Activated gamma-delta T cell (primary cell): Measurements from ENCODE around the gene COPZ2.
"Not testable (repeated sequence)": the region's sequence is repeated elsewhere in the genome, so short reads cannot be mapped to it uniquely, and the experiment has no call there.

Experiments used
- DNase-seq: peaks from one replicate; lab custom pipeline; 2025; lab: John Stamatoyannopoulos, UW

Gene COPZ2

DNA sequence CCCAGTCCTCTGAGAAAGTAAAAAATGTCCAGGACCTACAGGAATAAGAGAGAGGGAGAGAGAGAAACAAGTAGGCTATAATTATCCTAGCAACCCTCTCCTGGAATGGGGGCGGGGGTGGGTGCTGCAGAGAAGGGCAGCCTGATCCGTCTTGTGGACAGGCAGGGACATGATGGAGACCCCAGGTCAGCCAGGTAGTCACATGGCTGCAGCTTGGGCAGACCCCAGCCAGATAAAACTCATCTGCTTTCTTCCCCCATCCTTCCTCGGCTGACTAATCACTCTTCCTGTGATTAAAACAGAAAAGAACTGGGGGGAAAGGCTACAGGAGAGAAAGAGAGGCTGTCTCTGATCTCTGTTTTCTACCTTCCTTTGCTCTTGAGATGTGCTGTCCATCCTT, 32.6 kb downstream of the COPZ2 start:
- no peak for DNase-seq

DNA sequence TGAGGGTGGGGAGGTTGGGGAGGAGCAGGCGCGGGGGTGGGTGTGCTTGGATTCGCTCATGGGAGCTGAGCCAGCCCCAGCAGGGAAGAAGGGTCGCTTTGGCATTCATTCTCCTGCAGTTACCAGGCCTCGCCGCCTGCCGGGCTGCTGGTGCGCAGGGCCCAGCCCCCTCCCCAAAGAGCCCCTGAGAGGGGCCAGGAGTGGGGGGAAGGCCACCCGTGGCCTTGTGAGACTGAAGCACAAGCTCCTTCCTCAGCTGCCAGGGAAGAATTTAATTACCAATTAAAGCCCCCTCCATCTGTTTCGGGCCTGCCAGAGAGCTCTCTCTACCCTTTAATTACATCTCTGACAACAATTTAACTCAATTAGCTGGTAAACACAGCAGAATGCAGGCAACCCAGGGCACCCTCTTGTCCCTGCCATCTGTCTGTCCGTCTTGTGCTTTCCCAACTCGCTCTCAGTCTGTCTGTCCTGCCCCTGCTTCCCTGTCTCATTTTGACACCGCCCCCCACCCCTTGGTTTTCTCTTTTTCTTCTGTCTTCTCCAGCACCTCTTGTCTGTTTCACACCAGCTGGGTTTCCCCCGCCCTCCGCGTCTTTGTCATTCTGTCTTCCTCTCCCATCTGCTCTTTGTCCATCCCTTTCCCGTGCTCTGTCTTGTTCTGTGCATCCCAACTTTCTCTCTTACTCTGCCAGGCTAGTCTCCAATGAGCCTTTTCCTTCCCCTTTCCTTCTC, 34.0 kb downstream of the COPZ2 start:
- DNase-seq, result no peak

DNA sequence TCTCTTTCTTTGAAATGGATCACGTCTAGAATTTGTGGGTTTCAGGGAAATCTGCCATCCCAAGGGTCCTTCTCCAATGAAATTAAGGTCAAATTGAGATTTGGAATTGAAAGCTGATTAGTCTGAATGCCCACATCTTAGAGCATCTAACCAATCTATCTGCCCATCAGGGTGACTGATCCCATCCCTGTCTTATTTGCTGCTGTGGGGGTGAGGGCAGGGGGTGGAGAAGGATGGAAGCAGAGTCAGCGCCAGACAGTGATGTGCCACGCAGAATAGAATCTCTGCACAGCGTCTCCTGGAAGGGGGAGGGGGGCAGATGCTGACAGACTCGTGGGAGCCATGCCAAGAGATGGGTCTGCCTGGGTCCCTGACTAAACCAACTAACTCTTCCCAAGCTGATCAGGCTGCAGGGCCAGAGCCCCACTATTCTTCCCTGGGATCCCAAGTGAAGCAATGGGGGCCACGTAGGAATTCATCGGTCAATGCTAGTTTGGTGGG, 34.6 kb downstream of the COPZ2 start:
- DNase-seq, result no peak

DNA sequence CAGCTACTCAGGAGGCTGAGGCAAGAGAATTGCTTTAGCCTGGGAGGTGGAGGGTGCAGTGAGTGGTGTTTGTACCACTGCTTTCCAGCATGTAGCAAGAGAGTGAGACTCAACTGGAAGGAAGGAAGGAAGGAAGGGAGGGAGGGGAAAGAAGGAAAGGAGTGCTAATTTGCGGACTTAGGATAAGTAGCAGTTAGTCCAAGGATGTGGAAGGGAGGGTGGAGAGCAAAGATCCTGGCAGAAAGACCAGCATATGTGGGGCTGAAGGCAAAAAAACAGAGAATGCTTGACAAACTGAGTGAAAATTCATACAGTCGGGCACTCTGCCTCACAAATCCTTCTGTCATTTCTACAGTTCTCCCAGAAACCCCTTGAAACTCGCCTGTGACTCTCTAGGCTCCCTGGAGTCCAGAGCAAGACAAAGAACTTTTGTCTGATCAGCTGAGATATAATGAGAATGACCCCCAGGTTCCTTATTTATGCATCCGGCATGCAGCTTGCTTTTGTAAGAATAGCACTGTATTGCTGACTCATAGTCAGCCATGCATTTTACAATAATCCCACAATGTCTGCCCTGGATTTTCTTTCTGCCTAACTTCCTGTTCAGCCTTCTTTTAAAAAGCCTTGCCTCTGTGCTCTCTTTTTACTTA, 35.2 kb downstream of the COPZ2 start:
- no peak for DNase-seq

- not testable (repeated sequence) for DNase-seq
Observed at GRCh38 chr17:48001657-48002056, 35.9 kb downstream of the COPZ2 start.

DNA sequence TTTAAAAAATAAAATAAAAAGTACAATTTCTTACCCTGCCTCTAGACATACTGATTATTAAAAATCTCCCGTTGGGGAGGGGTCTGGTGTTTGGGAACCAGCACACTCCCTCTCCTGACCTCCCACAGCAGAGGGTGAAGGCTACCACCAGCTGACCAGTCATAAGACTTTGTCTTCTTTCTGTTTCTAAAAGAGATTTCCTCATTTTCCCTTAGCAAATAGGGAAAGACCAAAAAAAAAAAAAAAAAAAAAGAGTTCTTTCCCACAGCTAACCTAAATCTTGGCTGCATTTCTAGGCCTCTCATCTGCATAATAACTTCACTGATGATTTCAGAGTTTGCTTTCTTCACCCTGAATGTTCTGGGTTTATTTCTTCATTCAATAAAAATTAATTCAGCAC, 36.4 kb downstream of the COPZ2 start:
- no peak for DNase-seq

DNA sequence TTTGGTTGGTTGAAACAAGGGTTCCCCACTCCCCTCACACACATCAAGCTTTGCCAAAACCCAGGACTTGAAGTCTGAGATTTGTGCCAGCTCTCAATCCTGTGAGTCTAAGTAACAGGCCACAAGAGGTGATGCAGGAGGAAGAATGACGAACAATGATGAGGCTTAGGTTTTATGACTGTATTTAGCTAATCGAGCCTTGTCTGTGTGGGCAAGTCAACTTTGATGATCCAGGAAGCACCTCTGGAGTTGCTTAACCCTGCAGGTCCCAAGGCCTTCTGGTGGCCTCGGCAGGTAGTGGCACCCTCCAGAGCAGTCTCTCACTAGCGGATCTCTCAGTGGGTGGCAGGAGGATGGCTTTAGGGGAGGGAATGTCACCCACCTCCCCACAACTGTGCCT, 38.0 kb downstream of the COPZ2 start:
- no peak for DNase-seq

- no peak for DNase-seq
Observed at GRCh38 chr17:47998044-47998443, 39.6 kb downstream of the COPZ2 start.

- no peak for DNase-seq
Observed at GRCh38 chr17:47997586-47997985, 40.0 kb downstream of the COPZ2 start.

GRCh38 chr17:47996201-47996600, 41.4 kb downstream of the COPZ2 start:
- no peak for DNase-seq

DNA sequence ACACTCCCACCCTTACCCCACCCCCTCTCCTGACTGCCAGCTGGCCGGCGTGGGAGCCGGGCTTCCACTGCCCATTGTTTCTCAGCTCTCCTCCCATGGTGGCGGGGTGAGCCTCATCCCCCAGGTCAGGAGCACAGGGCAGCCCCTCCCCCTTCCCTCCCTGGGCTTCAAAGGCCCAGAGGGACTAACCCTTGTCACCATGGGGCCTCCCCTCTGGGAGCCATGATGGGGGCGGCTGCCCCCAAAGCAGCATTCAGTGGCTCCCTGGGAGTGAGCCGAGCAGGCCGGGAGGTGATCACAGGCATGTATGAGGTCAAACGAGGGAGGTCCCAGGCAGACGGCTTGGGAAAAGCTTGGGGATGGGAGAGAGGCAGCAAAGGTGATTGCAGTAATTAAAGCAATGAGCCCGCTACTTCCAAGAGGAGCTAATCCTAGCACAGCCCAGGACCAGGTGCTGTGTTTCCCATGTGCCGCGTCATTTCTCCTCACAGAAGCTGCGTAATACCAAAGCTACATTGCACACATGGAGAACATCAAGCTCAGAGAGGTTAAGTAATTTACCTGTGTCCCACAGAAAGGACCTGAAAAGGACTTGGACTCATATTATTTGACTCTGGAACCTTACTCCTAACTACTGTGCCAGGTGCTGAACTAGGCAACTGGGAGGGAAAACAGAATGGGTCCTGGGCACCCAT, 42.2 kb downstream of the COPZ2 start:
- no peak for DNase-seq

GRCh38 chr17:47994724-47995123, 42.9 kb downstream of the COPZ2 start:
- no peak for DNase-seq

DNA sequence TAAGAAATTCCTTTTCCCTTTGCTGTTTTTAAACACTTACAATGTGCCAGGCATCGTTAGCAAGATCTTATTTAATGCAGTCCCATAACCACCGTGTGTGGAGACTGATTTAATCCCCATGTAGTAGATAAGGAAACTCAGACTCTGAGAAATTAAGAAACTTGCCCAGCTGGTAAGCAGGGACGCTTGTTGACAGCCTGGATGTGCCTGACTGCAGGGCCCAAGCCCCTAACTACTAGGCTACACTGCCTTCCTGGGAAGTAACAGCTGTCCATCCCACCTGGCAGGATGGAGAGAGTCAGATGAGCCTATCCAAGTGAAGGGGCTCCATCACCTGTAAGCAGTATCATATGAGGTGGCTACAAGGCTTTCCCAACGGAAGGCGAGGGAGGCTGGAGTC, 43.6 kb downstream of the COPZ2 start:
- DNase-seq, result no peak

DNA sequence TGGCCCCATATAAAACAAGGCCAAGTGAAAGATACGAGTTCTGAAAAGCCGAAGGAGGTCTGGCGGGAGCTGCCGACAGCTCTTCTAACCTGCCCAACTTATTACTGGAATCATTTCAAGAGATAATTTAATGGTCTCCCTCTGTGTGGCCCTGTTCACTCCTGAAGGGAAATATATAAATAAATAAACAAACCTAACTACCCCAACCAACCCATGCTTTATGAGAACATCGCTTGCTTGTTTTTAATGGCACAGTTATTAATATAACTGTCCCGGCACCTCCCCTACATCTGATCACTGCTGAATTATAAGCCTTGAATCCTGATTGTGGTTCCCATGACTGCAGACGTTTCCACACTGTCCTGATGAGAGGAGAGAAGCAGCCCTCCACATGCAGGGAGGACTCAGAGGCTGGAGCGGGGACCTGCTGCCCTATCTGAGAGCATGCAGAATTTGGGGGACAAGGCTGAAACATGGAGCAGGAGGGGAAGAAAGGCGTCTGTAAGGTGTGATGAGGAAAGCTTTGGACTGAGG, 44.5 kb downstream of the COPZ2 start:
- no peak for DNase-seq

DNA sequence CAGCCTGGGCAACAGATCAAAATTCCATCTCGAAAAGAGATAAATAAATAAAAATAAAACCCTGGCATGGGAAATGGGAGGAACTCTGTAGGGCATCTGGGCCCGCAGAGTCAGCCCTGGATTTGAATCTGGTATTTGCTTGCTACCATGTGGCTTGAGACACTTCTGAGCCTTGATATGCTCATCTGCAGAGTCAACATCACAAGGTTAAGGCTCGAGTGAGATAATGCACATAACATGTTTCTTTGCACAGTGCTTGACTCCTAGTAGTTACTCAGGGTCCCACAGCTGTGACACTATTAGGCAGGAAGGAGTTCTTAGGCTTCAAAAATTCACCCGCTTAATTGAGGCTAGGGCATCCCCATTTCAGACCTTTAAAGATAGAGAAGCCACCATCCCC, 45.4 kb downstream of the COPZ2 start:
- no peak for DNase-seq

GRCh38 chr17:47990962-47991731, 46.5 kb downstream of the COPZ2 start:
- no peak for DNase-seq

DNA sequence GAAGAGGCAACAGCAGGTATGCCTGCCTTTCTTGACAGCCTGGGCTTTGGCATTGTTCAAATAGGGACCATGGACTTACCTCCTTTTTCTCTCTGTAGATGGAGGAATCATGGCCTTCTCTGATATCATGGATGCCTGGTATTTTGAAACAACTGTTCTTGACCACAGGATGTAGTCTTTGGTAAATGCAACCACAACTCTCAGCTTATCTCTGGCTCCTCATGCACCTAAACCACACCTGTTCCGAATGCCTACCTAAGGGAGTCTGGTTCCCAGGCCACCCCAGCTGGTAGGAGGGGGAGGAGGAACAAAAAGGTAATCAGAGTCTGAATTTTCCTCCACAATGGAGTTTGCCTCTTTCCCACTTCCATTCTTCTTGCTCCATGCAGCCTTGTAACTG, 47.9 kb downstream of the COPZ2 start:
- DNase-seq, result no peak

DNA sequence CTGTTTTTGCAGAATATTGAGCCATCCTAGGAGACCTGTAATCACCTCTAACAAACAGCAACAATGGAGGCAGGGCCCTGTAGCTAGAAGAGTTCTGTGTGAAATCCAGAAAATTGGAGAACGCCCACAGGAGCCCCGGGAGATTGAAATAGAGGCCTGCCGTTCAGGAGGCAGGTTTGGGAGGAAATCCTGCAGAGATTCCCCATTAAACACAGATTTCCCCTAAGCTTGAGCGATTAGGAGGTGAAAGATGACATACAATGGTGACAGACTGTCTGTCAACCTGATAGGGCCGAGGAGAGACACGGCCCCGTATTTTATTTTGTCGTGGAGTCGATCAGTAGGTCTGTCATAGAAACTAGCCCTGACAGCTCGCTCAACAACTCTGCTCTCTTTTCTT, 48.4 kb downstream of the COPZ2 start:
- DNase-seq, result no peak

- DNase-seq, result not testable (repeated sequence)
Observed at GRCh38 chr17:47988445-47988844, 49.2 kb downstream of the COPZ2 start.

- DNase-seq, result no peak
Observed at GRCh38 chr17:47987240-47987835, 50.3 kb downstream of the COPZ2 start.

- no peak for DNase-seq
Observed at GRCh38 chr17:47986520-47986919, 51.1 kb downstream of the COPZ2 start.
